Esophagus squamous epithelium (tissue), 4 donors: Measurements from ENCODE around the gene PIP5KL1.

Experiments used
- POLR2A ChIP-seq, 4 donors: fragments of 450-650 bp; IDR thresholded peaks; one replicate each; pipeline ENCODE4 v1.6.1; 2017; ENCODE audit warnings: antibody characterized with exemption in 4 of 4, mild to moderate bottlenecking in 4 of 4, moderate library complexity in 3 of 4
- TF ChIP-seq, protein P1 (sequence below), 6 experiments: fragments of 450-650 bp in 4 of 6; fragments of 200-600 bp in 2 of 6; sonication (generic) in 2 of 6; IDR thresholded peaks; one replicate each; pipeline ENCODE4 v1.5.1; 2016 to 2019; ENCODE audit warnings: antibody characterized with exemption in 6 of 6, mild to moderate bottlenecking in 4 of 6, moderate library complexity in 4 of 6

DNA sequence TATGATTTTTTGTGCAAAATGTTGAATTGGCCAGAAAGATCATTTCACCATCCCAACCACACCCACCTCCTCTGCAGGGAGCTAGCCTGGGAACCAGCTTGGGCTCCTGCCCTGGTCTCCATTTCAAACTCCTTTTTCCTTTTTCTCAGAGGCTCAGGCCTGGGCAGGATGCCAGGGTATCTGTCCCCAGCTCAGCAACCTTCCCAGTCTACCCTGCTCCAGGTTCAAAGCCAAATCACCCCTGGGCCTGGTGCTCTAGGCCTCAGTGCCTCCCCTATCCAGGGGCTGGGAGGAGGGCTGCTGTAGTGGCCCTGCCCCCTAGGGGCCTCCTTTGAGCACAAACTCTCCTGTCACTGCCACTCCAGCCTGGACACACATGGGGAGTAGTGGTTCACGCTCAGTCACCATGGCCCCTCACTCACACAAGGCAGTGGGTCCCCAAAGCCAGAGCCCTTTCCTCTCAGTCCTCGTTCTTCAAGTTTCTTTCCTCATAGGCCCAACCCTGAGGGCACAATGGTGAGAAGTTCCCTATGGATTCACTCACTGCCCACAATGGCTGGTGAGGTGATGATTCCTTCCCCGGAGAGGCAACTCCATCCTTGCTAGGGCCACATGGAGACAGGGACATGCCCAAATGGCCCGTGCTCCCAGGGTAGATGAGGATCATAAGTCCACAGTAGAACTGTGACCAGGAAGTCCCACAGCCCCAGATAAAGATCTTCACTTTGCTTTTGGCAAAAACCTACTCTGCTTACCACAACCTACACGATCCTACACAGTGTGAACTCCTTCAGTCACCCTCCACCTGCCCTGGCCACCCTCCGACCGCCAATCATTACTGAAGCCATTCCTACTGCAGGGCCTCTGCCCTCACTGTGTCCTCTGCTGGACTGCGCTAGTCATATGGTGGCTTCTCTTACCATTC lies 12.1 kb downstream of the PIP5KL1 start:
- TF ChIP-seq, protein P1, sequence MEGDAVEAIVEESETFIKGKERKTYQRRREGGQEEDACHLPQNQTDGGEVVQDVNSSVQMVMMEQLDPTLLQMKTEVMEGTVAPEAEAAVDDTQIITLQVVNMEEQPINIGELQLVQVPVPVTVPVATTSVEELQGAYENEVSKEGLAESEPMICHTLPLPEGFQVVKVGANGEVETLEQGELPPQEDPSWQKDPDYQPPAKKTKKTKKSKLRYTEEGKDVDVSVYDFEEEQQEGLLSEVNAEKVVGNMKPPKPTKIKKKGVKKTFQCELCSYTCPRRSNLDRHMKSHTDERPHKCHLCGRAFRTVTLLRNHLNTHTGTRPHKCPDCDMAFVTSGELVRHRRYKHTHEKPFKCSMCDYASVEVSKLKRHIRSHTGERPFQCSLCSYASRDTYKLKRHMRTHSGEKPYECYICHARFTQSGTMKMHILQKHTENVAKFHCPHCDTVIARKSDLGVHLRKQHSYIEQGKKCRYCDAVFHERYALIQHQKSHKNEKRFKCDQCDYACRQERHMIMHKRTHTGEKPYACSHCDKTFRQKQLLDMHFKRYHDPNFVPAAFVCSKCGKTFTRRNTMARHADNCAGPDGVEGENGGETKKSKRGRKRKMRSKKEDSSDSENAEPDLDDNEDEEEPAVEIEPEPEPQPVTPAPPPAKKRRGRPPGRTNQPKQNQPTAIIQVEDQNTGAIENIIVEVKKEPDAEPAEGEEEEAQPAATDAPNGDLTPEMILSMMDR (IDR thresholded peaks at IDR 0.05), result peak in 2 of 6 experiments; percentile 13 to 16
- TF ChIP-seq POLR2A (IDR thresholded peaks at IDR 0.05), result no peak
